Fibroblast of skin of right biceps (primary cell): ENCODE data around the gene ITPR2.
"Not testable (repeated sequence)": the region's sequence is repeated elsewhere in the genome, so short reads cannot be mapped to it uniquely, and the experiment has no call there.

Source experiments
- DNase-seq: peaks from one replicate; pipeline ENCODE4 v3.0.0-alpha.2; 2013

The ITPR2 gene

DNA sequence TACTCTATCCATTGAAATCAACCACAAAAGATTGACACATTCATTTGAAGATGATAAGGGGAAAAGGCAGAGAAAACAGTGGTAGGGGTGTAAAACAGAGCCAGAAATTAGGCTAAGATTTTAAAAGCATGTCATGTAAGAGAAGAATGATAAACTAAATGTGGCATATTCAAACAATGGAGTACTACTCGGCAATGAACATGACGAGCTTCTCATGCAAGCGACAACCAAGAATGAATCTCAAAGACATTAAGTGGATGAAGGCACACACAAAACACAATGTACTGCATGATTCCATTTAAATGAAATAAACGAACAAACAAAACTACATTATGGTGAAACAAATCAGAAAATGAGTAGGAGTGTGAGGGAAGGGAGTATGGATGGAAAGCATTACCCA is 134.8 kb downstream of the ITPR2 start:
- no peak for DNase-seq

DNA sequence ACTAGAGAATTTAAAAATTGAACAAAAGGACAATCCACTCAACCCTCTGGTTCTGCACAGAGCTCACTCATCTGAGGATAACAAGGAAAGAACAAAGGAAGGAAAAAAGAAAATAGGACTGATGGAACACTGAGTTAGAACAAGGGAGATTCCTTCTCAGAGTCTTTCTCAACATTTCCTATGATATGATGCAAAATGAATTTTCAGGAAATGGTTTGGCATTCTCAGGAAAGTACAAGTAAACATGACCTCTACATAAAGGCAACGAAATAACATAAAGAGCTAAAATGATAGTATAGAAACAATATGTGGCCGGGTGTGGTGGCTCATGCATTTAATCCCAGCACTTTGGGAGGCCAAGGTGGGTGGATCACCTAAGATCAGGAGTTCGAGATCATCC is 135.8 kb downstream of the ITPR2 start:
- no peak for DNase-seq

DNA sequence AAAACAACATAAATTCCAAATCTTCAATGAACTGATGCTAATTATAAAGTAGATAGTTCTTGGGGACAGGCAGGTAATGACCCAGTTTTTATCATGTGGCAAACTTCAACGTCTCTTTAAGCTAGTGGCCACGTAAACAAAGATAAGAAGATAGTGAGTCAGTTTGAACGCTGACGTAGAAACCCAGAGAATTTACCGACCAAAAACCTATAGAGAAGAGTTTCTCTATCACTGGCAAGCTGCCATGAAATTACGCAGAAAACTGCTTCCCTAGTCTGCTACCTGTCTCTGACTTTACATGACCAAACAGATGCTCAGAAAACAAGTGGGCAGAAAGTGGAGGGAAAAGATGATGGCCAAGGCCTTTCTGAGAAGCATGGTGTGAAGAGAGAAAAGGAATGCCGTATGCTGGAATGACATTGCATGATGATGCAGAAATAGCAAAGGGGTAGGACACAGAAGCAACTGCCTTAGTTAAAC is 136.3 kb downstream of the ITPR2 start:
- no peak for DNase-seq

DNA sequence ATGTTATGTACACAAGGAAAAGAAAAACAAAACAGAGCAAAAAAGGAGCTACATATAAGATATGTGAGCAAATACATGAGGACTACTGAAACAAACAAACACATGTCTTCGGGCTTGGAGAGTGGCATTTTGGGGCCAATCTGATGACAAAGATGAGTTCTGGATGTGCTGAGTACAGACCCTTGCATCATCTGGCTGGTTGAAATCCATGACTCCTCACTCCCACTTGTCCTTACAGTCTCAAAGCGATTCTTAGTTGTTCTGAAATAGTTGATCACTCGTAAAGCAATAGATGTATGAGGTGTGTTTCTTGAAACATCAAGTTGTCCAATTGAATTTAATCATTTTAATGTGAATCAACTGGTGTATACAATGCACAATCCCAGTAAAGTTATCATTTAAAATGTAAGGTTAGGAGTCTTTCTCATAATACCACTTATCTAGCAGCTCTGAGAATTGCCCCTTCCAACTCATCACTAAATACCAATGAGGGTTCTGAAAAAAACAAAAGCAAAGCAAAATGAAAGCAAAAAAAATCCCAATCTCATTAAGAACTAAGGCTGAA is 136.9 kb downstream of the ITPR2 start:
- no peak for DNase-seq

DNA sequence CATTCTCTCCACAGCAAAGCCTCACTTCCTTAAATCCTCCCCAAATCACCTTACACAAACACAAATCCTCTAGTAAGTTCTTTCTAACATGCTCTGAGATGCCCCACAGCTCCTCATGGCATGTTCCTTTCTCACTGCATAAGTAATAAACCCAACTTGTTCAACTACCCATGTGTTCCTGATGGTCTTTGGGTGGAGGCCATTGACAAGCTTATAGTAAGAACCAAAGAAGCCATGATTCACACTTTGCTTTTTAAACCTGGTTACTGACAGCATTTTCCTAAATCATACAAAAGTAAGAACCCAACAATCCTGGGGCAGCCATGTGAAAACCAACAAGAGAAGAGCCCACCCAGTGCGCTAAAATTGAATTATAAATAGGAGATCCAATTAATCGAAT is 138.6 kb downstream of the ITPR2 start:
- DNase-seq, result no peak

DNA sequence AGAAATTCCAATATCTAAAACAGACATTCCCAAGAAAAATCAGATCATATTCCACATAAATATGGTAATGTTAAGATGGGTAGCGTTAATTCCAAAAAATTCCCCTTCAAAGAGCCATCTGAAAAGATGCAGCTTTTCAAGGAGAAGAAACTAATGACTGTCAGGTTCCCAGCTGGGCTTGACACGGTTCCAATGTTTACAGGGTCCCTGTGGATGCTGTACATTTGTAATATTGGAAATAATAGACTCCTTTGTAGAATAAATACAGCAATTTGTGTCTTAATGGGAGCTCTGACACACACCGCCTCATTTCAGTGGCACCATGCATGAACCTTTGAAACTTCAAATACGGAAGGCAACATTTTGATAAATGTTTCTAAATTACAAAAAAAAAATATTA is 140.6 kb downstream of the ITPR2 start:
- DNase-seq, result no peak

DNA sequence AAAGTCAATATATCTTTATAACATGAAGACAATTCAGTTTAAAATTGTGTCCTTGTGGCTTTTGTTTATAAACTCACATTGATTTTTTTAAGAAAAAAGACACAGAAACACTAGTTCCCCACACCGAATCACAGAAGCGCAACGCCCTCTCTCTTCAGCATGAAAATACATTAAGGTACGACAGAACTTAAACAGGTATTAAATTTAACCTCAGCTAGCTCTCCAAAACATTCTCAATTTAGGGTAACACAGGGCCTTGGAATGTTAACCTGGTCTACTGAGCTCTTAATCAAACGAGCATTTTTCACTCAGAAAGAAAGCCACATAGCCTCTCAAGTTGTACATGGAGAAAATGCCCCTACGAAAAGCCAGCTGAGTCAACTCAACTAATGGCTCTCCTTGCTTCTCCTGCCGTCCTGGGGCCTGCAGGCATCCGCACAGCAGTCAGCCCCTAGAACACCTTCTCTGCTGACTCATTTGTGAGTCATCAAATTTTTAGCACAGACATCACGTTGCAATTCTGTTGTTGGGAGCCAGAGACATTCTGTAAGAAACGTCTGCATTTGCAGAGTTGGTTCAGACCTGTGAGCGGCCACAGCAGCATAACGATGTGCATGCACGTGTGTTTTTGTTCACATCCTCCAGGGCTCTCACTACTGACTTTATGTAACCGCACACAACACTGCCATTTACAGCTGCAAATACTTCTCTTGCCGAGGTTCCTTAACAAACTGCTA is 141.6 kb downstream of the ITPR2 start:
- DNase-seq, result peak; percentile 98

DNA sequence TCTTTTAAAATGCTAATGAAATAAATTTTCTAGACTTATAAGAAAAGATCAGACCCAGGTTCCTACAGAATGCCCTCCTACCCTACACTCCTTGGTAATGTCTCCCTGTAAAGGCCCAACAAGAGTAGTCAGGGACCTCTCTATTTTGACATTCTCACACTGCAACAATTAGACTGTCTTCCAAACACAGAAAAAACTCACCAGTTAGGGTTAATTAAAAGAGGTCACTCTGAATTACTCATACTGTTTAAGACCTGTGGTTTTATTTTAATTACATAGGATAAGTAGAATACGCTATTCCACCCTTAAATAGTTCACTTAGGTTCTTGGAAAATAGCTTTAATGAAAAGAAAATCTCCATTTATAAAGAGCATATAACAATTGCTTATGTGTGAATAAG is 142.4 kb downstream of the ITPR2 start:
- no peak for DNase-seq

DNA sequence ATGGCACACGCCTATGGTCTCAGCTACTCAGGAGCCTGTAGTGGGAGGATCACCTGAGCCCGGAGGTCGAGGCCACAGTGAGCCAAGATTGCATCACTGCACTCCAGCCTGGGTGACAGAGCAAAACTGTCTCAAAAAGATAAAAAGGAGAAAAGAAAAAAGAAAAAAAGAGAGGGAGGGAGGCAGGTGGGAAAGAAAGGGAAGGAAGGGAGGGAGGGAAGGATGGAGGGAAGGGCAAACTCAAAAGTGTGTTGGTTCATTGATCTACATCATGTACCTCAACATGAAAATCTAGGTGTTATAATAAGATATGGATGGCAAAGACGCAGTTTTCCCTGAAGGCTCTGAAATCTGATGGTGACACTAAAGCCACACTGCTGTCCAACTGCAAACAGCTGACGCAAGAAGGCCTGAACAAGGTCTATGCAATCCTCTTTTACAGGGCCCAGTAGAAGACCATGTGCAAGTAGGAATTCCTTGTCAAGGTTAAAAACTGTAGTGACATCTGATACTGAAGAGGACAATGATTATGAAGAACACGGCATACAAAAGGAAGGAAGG is 143.6 kb downstream of the ITPR2 start:
- DNase-seq, result no peak

DNA sequence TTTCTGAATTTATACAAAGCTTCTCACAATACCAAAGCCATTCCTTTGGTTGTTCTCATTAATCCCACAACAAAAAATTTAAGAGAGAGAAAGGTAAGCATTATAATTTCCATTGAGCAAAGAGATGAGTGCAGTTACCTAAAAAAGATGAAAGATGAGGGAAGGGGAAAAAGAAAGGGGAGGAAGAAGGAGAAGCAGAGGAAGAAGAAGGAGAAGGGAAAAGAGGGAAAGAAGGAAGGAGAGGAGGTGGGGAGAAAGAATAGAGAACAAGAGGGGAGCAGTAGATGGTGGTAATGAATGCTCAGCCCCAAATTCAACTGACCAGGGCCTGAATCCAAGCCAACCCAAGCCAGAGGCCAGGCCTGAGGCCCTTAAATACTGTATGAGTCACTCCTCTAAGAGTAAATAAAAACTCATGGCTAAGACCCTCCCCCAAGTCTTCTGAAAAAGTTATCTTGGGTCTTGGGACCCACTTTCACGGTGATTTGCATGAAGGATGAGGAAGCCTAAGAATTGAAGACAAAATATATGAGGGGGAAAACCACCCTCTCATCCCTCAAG is 144.6 kb downstream of the ITPR2 start:
- DNase-seq, result no peak

DNA sequence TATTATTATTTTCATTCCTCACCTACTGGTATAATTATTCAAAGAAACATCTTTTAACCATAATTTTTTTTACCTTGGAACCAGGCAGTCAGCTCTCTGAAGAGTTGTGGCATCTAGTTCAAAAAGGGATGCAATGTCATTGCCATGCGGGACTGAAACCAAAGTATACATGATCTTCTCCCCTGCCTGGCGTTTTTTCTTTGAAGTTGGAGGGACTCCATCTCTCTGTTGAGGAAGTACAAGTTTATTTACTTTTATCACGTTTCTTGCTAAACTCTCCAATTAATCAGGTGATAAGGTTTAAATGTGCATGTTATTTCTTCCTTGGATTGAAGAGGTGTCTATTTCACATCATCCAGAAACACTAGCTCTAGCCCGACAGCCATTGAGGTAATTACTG is 146.6 kb downstream of the ITPR2 start:
- no peak for DNase-seq

DNA sequence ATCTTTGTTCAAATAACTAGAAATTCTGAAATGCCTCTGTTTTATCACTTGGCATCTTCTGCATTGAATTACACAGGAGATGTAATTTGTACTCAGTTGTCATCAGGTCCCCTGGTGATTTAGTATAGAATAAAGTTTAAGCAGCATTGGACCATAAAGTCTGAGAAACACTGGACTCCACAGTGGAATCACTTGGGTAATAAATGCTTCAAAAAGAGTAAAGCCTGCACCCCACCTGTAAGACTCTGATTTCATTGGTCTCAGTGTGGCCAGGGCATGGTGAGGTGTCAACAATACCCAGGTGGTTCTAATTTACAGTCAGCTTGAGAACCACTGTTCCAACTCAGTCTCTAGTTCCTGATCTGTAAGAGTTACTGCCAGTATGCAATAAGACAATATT is 148.9 kb downstream of the ITPR2 start:
- DNase-seq, result no peak

DNA sequence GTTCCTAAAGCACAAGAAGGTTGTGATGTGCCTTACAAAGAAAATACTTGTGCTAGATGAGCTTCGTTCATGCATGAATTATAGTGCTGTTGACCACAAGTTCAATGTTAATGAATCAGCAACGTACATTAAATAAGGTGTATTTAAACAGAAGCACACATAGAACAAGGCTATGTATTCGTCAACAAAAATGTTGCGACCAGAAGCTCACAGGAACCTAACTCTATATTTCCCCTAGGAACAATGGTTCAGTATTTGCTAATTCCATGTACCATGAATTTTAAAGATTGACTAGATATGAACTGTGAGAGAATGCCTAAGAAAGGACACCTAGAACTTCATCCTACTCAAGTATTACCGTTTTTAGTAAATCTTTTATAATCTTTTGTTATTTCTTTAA is 149.6 kb downstream of the ITPR2 start:
- DNase-seq, result no peak

DNA sequence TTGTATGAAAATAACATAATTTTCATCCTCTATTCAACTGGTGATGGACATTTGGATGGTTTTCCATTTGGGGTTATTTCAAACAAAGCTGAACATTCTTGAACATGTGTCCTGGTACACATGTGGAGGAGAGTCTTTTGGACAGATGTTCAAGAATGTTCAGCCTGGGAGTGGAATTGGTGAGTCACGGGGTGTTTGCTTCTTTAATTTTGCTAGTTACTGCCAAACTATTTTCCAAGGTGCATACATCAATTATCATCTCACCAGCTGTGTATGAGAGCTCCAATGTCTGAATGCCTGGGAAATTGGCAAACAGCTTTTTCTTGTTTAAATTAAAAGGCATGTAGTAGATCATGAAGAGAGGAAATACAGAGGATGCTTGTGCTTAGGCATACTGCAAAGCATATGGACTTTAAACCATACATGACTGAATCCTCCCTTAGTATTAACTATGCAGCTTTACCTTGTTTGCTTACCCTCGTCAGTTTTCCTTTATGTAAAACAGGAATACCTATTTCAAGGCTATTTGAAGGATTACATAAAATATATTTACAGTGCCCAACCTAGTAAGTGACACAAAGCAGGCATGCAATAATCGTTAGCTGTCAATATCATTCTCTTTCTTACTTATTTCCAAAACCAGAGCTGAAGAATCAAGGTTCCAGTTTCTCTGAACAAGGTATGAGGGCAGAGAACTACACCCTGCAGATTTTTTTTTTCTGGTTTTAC is 152.1 kb downstream of the ITPR2 start:
- DNase-seq, result peak; percentile 52

DNA sequence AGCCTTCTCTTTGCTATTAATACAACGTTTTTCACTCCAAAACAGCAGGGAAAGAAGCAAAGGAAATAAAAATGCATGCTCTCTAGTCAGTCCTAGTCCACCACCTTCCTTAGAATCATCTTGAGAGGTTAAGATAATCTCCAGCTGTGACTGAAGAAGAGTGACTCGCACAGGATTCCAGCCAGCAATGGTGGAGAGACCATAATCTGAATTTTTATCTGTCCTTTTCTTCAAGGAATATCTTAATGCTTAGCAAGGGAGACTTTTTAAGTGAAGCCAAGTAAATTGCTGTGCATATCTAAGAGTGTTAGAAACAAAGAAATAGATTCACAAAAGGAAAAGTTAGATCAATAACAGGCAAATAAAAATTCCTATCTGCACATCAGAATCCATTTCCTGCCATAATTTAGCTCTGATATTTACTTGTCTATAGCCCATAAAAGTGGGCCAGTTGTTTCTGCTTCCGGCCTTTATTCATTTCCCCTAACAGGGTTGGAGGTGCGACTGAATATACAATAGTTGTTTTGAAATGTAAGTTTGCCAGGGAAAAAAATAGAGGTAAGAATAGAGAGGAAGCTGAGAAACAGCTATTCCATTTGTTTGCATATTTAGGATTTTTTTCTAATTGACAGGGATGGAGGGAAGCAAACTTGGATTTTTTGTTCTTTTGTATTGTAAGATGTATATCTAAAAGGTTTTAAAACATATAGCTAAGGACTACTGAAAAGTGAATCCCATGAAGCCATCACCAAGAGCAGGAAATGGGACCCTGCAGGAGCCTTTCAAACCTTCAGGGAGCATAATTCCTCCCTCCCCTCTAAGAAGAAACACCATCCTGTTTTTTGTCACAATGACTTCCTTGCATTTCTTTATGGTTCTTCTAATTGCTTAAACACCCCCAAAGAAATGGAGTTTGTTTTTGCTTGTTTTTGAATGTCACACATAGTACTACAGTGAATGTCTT is 154.0 kb downstream of the ITPR2 start:
- DNase-seq, result peak; percentile 40

DNA sequence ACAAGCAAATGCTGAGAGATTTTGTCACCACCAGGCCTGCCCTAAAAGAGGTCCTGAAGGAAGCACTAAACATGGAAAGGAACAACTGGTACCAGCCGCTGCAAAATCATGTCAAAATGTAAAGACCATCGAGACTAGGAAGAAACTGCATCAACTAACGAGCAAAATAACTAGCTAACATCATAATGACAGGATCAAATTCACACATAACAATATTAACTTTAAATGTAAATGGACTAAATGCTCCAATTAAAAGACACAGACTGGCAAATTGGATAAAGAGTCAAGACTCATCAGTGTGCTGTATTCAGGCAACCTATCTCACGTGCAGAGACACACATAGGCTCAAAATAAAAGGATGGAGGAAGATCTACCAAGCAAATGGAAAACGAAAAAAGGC is 161.5 kb downstream of the ITPR2 start:
- DNase-seq, result not testable (repeated sequence)

DNA sequence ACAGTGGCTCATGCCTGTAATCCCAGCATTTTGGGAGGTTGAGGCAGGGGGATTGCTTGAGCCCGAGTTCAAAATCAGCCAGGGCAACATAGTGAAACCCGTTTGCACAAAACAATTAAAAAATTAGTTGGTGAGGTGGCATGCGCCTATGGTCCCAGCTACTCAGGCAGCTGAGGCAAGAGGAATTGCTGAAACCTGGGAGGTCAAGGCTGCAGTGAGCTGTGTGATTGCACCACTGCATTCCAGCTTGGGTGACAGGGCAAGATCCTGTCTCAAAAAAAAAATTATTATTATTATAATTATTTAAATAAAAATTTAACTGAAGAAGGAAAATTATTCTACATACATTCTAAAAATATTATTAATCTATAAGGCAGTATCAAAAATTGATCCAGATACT is 164.1 kb downstream of the ITPR2 start:
- DNase-seq, result no peak

DNA sequence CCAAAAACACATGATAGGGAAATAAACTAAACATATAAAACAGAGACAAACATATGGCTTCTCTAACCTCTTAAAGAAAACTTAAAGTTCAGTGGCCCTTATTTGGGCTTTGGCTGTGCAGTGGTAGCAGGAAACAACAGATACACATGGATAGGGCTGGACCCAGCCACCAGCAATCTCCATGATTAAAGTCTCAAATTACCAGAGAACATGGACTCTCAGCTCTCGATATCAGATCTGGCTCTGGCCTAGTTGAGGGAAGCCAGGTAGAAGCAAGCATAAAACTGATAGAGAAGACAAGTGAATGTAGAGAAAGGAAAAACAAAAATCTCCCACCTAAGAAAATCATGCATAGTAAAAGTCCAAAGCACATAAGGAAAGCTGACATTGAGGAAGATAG is 164.8 kb downstream of the ITPR2 start:
- DNase-seq, result no peak

DNA sequence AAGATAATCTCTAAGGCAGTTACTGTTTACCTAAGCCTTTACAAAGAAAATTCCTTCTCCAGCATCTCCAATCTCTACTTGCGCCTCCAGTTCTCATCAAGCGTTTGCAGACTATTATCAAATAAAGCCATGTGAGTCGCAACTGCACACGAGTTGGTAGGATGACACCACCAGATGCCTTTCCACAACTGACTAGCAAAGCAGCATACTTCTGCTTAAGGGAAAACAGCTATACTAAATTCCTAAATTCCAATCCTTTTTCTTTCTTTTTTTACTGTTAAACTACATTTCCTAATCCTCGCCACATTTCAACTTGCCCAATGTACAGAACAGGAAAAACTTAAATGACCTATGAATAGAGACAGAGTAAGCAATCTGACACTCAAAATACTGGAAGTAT is 166.7 kb downstream of the ITPR2 start:
- DNase-seq, result peak; percentile 57

DNA sequence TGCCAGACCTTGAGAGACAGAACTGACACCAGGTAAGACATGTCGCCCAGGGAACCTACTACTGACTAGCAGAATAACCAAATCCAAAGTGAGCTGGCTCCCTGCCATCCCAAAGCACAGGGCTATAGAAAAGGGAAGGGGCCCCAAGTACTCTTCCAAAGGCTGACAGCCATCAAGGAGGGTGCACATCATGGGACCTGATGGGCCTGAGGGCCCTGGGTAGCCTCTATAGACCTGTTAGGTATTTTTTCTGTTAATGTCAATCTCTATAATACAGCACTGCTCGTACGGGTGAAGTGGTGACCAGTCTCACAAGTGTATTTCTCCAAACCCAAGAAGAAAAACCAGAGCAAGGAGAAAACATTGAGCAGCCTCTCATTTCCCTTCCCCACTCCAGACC is 171.6 kb downstream of the ITPR2 start:
- no peak for DNase-seq

DNA sequence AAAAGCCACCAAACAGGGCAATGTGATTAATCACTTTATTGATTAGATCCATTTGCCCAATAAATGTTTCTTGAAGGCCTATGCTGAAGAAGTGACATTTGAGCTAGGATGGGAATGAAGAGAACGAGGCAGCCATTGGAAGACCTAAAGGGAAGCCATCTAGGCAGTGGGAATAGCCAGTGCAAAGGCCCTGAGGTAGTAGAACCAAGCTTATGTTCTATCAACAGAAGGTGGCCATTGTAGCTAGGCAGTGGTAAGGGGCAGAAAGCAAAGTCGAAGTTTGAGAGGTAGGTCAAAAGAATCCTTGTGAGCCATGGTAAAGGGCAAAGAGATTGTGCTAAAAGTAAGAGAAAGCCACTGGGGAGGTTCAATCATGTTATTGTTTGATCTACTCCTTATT is 173.1 kb downstream of the ITPR2 start:
- no peak for DNase-seq

DNA sequence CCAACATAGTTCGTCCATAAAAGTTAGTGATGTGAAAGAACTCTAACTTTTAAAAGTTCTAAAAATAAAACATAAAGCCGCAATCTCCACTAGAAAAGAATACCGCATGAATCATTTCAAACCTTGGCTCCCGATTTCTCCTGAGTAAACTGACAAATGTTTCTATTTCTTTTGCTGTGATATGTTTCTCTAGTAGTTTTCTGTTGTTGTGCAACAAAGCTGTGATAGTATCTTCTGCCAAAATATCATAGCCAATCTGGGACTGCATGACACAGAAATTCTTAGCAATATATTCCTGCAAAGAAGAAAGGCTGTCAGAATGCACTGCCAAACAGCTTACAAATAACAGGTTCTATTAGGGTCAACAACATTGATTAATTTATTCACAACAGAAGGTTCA is 174.0 kb downstream of the ITPR2 start:
- DNase-seq, result peak; percentile 68
